ENCODE measurements around the gene IL1A.

IL1A gene

GRCh38 chr2:112828251-112828691 lies 44.0 kb upstream of the IL1A start:
- 100% methylated on average over 3 of the region's 3 CpGs for WGBS
- Histone ChIP-seq H3K4me3 (ENCODE audit: low read length) (no peak overlapping the region), H3K9ac (ENCODE audit: low read depth, low read length) (no peak overlapping the region), H3K9me3 (ENCODE audit: insufficient read depth, low read depth, low read length) (no peaks in the 10 kb centered on the region), H3K36me3 (ENCODE audit: insufficient read depth, low read length) (no peaks in the 10 kb centered on the region), H3K27me3 (ENCODE audit: insufficient read depth, low read length) (no peaks in the 10 kb centered on the region), H3K27ac (ENCODE audit: low read depth, low read length) (no peak overlapping the region), H3K4me1 (ENCODE audit: insufficient read depth, low read length) (no peaks in the 10 kb centered on the region)

- WGBS, result 93% methylated on average over 6 of the region's 6 CpGs
Measured at GRCh38 chr2:112827604-112828185, 43.4 kb upstream of the IL1A start.

GRCh38 chr2:112827009-112827408 lies 42.7 kb upstream of the IL1A start:
- Histone ChIP-seq H3K27me3 (ENCODE audit: insufficient read depth, low read length) (no peaks in the 10 kb centered on the region), H3K9ac (ENCODE audit: low read depth, low read length) (no peak overlapping the region), H3K36me3 (ENCODE audit: insufficient read depth, low read length) (no peaks in the 10 kb centered on the region), H3K9me3 (ENCODE audit: insufficient read depth, low read depth, low read length) (no peaks in the 10 kb centered on the region), H3K4me3 (ENCODE audit: low read length) (no peak overlapping the region), H3K4me1 (ENCODE audit: insufficient read depth, low read length) (no peaks in the 10 kb centered on the region), H3K27ac (ENCODE audit: low read depth, low read length) (no peak overlapping the region)
- WGBS, result 84% methylated on average over 3 of the region's 3 CpGs

More at GRCh38 chr2:112827604-112828185, 43.4 kb upstream of the IL1A start:
- Histone ChIP-seq H3K9ac (ENCODE audit: low read depth, low read length) (no peak overlapping the region), H3K9me3 (ENCODE audit: insufficient read depth, low read depth, low read length) (no peaks in the 10 kb centered on the region), H3K27me3 (ENCODE audit: insufficient read depth, low read length) (no peaks in the 10 kb centered on the region), H3K36me3 (ENCODE audit: insufficient read depth, low read length) (no peaks in the 10 kb centered on the region), H3K4me1 (ENCODE audit: insufficient read depth, low read length) (no peaks in the 10 kb centered on the region), H3K27ac (ENCODE audit: low read depth, low read length) (no peak overlapping the region), H3K4me3 (ENCODE audit: low read length) (no peak overlapping the region)

GRCh38 chr2:112825706-112826105 lies 41.4 kb upstream of the IL1A start:
- H3K9me3 ChIP-seq (ENCODE audit: insufficient read depth, low read depth, low read length), result no peaks in the 10 kb centered on the region
- WGBS, result 100% methylated on average over 2 of the region's 2 CpGs
- no peak overlapping the region for H3K27ac ChIP-seq (ENCODE audit: low read depth, low read length)
- H3K27me3 ChIP-seq (ENCODE audit: insufficient read depth, low read length), result no peaks in the 10 kb centered on the region
- no peaks in the 10 kb centered on the region for H3K36me3 ChIP-seq (ENCODE audit: insufficient read depth, low read length)
- no peak overlapping the region for H3K9ac ChIP-seq (ENCODE audit: low read depth, low read length)
- no peak overlapping the region for H3K4me3 ChIP-seq (ENCODE audit: low read length)
- H3K4me1 ChIP-seq (ENCODE audit: insufficient read depth, low read length), result peaks cover 8% of the 10 kb centered on the region

- H3K4me3 ChIP-seq (ENCODE audit: low read length), result no peak overlapping the region
- H3K36me3 ChIP-seq (ENCODE audit: insufficient read depth, low read length), result no peaks in the 10 kb centered on the region
- H3K9ac ChIP-seq (ENCODE audit: low read depth, low read length), result no peak overlapping the region
- peaks cover 16% of the 10 kb centered on the region for H3K4me1 ChIP-seq (ENCODE audit: insufficient read depth, low read length)
- H3K27me3 ChIP-seq (ENCODE audit: insufficient read depth, low read length), result no peaks in the 10 kb centered on the region
- no peak overlapping the region for H3K27ac ChIP-seq (ENCODE audit: low read depth, low read length)
- no peaks in the 10 kb centered on the region for H3K9me3 ChIP-seq (ENCODE audit: insufficient read depth, low read depth, low read length)
Measured at GRCh38 chr2:112824694-112825085, 40.4 kb upstream of the IL1A start.

- Histone ChIP-seq H3K9me3 (ENCODE audit: insufficient read depth, low read depth, low read length) (no peaks in the 10 kb centered on the region), H3K27ac (ENCODE audit: low read depth, low read length) (no peak overlapping the region), H3K4me3 (ENCODE audit: low read length) (no peak overlapping the region), H3K27me3 (ENCODE audit: insufficient read depth, low read length) (no peaks in the 10 kb centered on the region), H3K36me3 (ENCODE audit: insufficient read depth, low read length) (no peaks in the 10 kb centered on the region), H3K4me1 (ENCODE audit: insufficient read depth, low read length) (peaks cover 29% of the 10 kb centered on the region), H3K9ac (ENCODE audit: low read depth, low read length) (no peak overlapping the region)
- WGBS, result 92% methylated on average over 4 of the region's 4 CpGs
Measured at GRCh38 chr2:112821682-112822081, 37.4 kb upstream of the IL1A start.

GRCh38 chr2:112821142-112821541 lies 36.8 kb upstream of the IL1A start:
- no peaks in the 10 kb centered on the region for H3K9me3 ChIP-seq (ENCODE audit: insufficient read depth, low read depth, low read length)
- H3K4me3 ChIP-seq (ENCODE audit: low read length), result no peak overlapping the region
- no peaks in the 10 kb centered on the region for H3K36me3 ChIP-seq (ENCODE audit: insufficient read depth, low read length)
- WGBS, result 62% methylated on average over 4 of the region's 5 CpGs
- H3K27ac ChIP-seq (ENCODE audit: low read depth, low read length), result no peak overlapping the region
- H3K4me1 ChIP-seq (ENCODE audit: insufficient read depth, low read length), result peaks cover 29% of the 10 kb centered on the region
- no peak overlapping the region for H3K9ac ChIP-seq (ENCODE audit: low read depth, low read length)
- H3K27me3 ChIP-seq (ENCODE audit: insufficient read depth, low read length), result no peaks in the 10 kb centered on the region

- H3K4me3 ChIP-seq (ENCODE audit: low read length), result no peak overlapping the region
- no peak overlapping the region for H3K27ac ChIP-seq (ENCODE audit: low read depth, low read length)
- no peaks in the 10 kb centered on the region for H3K27me3 ChIP-seq (ENCODE audit: insufficient read depth, low read length)
- H3K4me1 ChIP-seq (ENCODE audit: insufficient read depth, low read length), result peaks cover 29% of the 10 kb centered on the region
- H3K9me3 ChIP-seq (ENCODE audit: insufficient read depth, low read depth, low read length), result no peaks in the 10 kb centered on the region
- no peak overlapping the region for H3K9ac ChIP-seq (ENCODE audit: low read depth, low read length)
- H3K36me3 ChIP-seq (ENCODE audit: insufficient read depth, low read length), result no peaks in the 10 kb centered on the region
Measured at GRCh38 chr2:112820343-112820742, 36.0 kb upstream of the IL1A start.

GRCh38 chr2:112819081-112819480 lies 34.8 kb upstream of the IL1A start:
- 78% methylated on average over 7 of the region's 7 CpGs for WGBS
- Histone ChIP-seq H3K9ac (ENCODE audit: low read depth, low read length) (no peak overlapping the region), H3K36me3 (ENCODE audit: insufficient read depth, low read length) (no peaks in the 10 kb centered on the region)

GRCh38 chr2:112818094-112818902 lies 34.0 kb upstream of the IL1A start:
- H3K27me3 ChIP-seq (ENCODE audit: insufficient read depth, low read length), result no peaks in the 10 kb centered on the region
- H3K4me3 ChIP-seq (ENCODE audit: low read length), result no peak overlapping the region
- H3K4me1 ChIP-seq (ENCODE audit: insufficient read depth, low read length), result peaks cover 37% of the 10 kb centered on the region
- no peak overlapping the region for H3K9ac ChIP-seq (ENCODE audit: low read depth, low read length)
- no peaks in the 10 kb centered on the region for H3K36me3 ChIP-seq (ENCODE audit: insufficient read depth, low read length)
- H3K9me3 ChIP-seq (ENCODE audit: insufficient read depth, low read depth, low read length), result no peaks in the 10 kb centered on the region
- no peak overlapping the region for H3K27ac ChIP-seq (ENCODE audit: low read depth, low read length)
- 85% methylated on average over 3 of the region's 3 CpGs for WGBS

More at GRCh38 chr2:112819081-112819480, 34.8 kb upstream of the IL1A start:
- no peak overlapping the region for H3K27ac ChIP-seq (ENCODE audit: low read depth, low read length)
- H3K4me1 ChIP-seq (ENCODE audit: insufficient read depth, low read length), result peaks cover 31% of the 10 kb centered on the region
- H3K4me3 ChIP-seq (ENCODE audit: low read length), result no peak overlapping the region
- H3K27me3 ChIP-seq (ENCODE audit: insufficient read depth, low read length), result no peaks in the 10 kb centered on the region
- H3K9me3 ChIP-seq (ENCODE audit: insufficient read depth, low read depth, low read length), result no peaks in the 10 kb centered on the region

GRCh38 chr2:112817082-112817689 lies 32.9 kb upstream of the IL1A start:
- no peaks in the 10 kb centered on the region for H3K36me3 ChIP-seq (ENCODE audit: insufficient read depth, low read length)
- no peak overlapping the region for H3K4me3 ChIP-seq (ENCODE audit: low read length)
- peaks cover 45% of the 10 kb centered on the region for H3K4me1 ChIP-seq (ENCODE audit: insufficient read depth, low read length)
- no peaks in the 10 kb centered on the region for H3K27me3 ChIP-seq (ENCODE audit: insufficient read depth, low read length)
- 80% methylated on average over 3 of the region's 4 CpGs for WGBS
- no peaks in the 10 kb centered on the region for H3K9me3 ChIP-seq (ENCODE audit: insufficient read depth, low read depth, low read length)
- no peak overlapping the region for H3K27ac ChIP-seq (ENCODE audit: low read depth, low read length)
- H3K9ac ChIP-seq (ENCODE audit: low read depth, low read length), result no peak overlapping the region

All from HUES64 (cell line).